HG03108 (cell line): ENCODE measurements around the gene SUSD6.
"Not testable (repeated sequence)": the region's sequence is repeated elsewhere in the genome, so short reads cannot be mapped to it uniquely, and the experiment has no call there.

Experiments used
- ATAC-seq: cut with Tn5 transposase; IDR thresholded peaks from one replicate; pipeline ENCODE4 v1.9.1; 2021; ENCODE audit warnings: moderate library complexity; ENCODE audit not compliant: unreplicated experiment

Gene SUSD6

DNA sequence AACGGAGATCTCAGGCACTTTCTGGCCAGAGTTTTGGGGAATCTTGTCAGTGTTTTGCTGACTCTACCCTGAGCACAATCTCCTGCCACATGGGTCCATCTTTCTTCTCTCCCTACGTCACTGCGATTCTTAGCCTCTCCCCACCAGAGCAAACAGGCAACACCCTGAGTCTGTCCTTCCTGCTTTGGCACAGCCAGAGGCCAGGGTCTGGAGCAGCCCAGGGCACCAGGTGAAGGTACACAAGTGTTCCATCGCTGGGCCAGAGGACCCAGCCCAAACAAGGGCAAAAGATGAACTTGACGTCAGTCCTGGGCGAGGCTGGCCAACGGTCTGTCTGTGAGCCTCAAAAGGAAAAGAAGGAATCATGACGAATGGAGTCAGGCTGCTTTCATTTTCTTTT, 24.0 kb upstream of the SUSD6 start:
- ATAC-seq: no peak

DNA sequence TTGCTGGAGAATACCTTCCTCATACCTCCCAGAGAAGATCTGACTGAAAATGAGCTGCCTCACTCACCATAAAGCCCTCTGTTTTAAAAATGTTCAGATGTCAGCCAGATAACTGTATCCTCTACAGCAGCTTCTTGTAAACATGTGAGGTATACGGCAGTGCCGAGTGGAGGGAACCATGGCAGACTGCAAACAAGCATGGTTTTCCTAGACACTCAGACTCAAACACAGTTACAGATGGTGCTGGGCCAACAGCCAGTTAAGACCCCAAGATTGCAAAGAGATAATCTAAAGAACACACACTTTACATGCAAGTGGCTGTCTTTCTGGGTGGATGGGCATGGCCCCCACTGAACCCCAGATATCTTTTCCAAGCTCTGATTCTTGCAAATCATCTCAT, 20.1 kb upstream of the SUSD6 start:
- ATAC-seq: no peak

DNA sequence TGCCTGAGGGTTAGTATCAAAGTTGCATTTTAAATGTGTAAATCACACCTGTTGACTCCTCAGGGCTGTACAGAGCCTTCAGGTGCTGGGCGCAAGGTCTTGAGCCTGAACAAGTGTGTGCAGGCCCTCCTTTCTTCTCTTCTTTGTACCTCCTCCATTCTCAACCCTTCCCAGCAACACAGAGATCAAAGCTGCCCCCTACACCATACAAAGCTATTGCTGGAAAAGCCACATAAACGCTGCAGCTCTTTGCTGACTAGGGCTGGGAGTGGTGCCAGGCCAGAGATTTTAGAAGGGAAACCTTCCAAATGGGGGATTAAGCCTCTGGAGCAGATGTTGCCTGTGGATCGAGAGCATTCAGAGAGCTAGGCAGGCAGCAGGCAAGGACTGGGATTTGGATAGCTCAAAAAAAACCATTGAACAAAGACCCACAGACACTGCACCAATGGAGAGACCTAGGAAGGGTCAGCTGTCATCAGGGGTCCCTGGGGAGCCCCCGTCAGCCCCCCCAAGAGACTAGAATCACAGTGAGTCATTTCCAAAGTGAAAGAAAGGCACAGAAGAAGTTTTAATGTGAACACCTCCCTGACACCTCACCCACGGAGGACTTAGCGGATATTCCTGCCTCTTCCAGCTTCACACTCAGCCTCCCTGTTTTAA, 18.2 kb upstream of the SUSD6 start:
- no peak for ATAC-seq

DNA sequence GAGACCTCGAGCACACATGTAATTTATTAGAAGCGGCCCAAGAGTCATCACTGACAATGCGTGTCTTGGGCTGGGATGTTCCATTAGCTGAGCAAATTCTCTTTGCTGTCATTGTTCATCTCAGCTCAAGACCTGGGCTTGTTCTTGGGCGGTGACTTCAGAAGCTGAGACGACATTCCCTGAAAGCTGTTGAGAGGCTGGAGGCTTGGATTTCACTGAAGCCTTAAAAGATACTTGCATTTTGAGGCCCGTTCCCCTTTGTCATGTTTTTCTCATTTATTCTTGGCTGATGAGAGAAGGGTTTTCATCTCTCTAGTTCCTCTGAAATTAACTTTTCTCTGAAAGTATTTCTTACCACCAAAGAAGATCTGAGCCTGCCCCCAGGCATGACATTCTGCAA, 16.6 kb upstream of the SUSD6 start:
- ATAC-seq: no peak

DNA sequence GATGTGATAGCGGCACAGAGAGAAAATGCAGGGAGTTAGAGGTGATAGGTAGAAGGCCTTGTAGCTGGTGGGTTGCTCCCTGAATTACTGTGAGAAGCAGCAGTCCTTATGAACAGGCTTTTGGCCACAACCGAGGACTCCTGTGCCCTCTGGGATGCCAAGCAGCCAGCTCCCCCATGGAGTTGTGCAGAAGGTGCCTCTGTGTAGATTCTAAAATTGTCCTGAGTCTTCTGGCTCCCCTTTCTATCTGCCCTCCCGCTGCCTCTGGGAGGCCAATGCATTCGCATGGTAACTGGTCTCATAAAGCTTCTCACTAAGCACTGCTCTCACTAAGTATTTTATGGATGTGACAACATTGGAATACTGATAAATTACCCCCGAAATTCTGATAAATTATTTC, 16.1 kb upstream of the SUSD6 start:
- ATAC-seq: no peak

DNA sequence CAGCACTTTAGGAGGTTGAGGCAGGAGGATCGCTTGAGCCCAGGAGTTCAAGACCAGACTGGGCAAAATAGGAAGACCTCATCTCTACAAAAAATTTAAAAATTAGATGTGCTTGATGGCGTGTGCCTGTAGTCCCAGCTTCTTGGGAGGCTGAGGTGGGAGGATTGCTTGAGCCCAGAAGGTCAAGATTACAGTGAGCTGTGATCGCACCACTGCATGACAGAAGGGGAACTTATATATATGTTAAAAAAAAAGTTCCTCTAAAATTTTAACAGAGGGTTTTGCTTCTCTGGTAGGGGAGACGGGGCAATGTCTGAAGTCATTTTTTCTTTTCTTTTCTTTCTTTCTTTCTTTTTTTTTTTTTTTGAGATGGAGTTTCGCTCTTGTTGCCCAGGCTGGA, 12.0 kb upstream of the SUSD6 start:
- ATAC-seq: not testable (repeated sequence)

DNA sequence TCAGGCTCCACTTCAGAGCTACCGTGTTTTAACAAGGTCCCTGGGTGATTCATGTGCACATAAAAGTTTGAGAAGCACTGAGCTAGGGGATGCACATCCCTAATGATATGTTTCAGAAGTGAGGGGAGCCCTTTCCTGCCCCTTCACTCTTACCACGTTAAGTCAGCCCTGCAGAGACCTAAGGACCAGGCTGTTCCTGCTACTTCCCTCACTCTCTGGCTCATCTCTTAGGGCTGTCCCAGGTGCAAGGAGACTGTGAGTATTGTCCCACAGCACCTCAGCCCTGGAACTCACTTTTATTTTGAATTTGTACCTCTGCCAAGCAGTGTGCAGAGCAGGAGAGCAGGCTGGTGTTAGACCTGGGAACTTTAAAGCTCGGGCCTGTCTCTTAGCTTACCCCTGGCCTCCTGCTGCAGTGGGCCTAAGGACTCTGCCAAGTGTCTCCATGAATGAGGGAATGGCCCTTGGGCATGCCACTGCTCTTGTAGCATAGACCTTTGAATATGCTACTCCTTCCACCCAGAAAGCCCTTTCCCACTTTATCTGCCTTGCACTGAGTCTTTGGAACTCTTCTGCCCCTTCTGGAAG, 11.0 kb upstream of the SUSD6 start:
- ATAC-seq: no peak

DNA sequence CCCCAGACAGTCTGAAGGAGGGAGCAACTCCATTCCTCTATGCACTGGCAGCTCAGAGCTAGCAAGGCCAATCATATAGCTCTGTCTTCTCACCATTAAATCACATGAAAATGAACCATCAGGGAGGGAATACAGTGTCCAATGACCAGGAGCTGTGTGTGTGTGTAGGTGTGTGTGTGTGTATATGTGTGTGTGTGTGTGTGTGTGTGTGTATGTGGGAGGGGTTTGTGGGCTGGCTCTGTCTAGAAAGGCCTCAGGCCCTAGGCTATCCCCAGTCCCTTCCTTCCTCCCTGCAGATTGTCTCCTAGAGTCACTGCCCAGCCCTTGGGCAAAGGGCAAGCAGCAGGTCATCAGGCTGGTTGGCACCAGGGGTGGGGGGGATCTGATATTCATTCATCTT, 5.7 kb upstream of the SUSD6 start:
- no peak for ATAC-seq

DNA sequence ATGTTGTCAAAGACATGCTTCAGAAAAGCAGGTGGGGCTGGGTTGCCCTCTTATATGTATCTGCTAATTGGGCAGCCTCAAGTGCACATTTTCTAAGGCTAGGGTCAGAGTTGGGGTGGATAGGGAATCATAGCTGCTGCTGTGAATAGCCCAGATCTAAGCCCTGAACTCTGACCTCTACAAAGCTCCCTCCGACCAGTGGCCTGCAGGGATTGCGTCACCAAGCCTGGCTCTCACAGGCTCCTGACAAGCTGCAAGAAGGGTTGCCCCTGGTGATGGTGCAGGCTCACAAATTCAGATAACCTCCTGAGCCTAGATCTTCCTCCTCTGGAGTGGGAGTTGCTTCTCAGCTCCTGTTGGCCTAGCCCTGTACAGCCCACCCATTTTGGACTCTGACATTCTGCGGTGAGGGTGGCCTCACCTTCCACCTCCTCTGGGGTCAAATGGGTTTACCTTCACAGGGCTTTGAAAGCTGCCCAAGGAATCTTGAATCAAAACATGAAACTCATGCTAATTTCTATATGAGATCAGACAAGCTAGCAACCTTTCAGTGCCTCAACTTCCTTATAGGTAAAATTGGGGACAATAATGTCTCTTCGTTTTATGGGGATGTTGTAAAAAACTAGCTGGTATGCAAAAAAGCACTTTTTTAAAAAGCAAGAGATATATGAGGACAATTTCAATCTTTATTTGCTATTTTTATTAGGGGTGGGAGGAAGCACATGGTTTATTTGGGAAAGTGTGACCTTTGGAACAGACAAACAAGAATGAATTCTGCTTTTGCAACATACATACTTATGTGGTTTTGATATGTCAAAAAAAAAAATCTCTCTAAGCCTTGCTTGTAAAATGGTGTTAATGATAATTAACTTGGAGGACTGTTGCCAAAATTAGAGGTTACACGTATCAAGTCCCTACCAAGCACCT, 4.9 kb upstream of the SUSD6 start:
- no peak for ATAC-seq

DNA sequence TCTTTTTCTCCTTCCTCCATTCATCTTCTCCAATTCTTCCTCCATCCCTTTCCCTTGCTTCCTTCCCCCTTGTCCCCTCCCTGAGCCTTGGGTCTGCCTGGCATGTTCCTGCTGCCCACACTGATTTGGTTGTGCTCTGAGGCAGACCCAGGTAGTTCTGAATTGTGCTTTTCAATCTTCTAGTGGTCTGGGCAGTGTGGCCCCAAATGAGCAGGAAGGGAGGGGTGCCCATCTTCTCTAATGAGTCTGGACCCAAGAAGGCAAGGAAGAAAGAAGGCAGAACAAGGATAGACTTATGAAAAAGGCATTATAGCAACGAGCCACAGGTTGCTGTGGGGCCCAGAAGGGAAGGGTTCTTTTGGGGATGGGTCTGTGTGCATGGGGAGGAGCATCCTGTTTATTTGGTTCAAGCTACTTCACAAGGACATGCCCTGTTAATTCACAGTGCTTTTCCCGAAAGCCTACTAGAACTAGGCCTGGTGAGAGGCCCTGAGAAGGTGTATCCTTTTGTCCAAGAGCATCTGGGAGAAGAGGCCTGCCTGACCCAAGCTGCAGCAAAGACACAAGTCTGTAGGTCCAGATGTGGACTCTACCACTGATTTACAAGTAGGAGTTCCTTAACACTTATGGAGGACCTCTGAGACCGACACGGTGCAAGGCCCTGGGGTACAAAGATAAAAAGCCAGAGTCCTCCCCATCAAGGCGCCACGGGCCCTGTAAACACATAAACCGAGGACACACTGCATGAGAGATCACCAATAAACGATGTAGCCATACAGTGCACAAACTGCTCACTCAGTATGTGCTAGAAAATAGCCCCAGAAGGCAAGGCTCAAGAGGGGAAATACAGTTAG, 1.1 kb upstream of the SUSD6 start:
- ATAC-seq: no peak

DNA sequence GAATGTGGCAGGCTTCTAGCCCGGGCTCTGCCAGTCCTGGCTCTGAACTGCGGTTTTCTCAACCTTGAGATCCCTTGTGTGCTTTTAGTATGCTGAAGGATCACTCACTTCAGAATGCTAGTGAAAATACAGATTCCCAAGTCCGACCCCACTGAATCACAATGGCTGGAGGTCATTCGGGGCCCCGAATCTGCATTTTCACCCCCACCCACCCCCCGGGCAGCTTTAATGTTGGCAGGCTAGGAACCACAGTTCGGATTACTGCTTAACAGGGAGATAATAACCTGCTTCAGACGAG, 573 bp upstream of the SUSD6 start:
- ATAC-seq: no peak

DNA sequence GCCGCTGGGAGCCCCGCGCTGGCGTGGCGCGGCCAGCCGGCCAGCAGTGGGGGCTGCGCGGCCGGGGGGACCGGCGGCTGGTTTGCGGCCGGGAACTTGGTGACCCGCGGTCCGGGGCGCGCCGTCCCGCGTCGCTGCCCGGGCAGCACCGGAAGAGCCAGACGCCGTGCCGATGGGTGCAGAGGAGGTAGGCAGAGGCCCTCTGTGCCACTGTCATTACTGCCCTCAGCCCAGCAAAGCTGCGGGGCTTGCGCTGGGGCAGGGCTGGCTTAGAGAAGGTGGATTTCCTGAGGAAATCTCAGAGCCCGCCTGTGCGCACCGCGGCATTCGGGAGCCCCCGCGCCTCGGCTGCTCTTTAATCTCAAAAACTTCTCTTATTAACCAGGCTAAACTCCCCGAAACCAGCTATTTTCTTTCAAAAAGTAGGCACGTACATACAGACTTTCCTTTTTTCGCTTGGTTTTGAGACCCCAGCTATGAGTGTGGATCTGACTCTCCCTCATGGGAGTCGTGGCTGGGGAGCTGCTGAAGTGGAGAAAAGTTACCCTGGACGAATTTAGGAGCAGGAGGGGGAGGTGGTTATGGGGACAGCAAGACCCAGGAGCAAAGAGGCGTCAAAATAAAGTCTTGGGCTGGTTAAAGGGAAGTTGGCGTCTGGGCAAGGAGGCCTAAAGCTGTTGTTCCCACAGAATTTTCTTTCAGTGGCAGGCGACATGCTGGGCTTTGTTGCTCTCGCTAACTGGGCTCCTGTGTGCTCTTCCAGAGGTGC, 802 bp downstream of the SUSD6 start:
- peak; percentile 6 for ATAC-seq

DNA sequence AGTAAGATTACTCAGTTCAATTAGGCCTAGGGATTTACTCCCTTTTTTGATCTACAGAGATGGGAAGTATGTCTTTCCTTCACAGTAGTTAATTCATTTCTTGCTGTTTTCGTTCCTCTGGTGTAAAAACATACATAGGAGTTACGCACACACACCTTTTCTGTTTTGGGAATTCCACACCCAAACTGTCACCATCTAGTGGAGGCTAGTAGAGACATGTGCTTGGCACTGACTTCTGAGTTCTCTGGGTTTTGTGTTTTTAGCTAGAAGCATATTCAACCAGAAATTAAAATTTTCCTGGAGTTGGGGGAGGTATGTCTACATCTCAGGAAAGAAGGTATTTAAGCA, 1.4 kb downstream of the SUSD6 start:
- ATAC-seq: no peak

DNA sequence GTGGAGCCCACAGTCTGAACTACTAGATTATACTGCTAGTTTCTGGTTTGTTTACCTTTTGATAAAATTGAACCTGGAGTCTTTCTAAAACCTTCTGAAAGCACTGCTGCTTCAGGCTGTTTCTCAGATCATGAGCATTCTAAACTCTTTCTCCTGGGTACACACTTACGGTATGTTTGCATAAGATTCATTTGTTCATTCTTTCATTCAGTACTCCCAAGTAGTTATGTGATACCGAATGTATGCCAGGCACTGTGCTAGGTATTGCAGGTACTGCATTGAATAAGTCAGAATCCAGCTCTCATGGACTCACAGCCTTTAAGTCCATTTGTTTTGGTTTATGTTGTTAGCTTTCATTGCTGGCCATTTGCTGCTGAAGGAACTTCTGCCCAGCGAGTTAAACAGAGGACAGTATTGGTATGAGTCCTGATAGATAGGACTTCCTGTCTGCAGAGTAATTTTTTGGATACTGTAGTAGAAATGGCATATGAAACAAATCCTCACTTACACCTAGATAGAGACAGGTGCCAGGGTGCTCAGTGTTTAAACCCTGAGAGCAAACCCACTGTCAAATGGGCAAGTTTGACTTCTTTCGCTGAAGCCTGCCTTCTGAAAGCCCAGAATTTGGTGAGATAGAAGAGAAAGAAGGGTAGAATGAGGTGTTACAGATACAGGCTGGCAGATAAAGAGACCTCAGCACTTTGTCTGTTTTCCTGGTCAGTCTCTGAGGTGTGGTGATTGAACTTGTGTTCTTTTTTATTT, 2.1 kb downstream of the SUSD6 start:
- ATAC-seq: no peak

DNA sequence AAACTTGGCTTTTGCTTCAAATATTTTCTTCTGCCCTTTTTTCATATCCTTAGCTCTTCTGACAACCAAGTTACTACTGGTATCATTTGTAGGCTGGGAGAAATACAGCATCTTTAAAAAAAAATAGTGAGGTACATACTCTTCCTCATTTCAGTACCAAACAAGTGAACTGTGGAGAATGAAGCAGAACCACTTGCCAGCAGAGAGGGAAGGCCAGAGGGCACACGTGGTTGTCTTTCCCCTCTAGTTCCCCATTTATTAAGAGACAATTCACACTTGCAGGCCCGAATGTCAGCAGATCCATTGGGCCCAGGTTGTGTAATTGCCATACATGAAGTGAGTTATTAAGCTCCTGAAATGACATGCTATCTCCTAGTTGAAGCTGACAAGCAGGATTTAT, 3.2 kb downstream of the SUSD6 start:
- no peak for ATAC-seq

DNA sequence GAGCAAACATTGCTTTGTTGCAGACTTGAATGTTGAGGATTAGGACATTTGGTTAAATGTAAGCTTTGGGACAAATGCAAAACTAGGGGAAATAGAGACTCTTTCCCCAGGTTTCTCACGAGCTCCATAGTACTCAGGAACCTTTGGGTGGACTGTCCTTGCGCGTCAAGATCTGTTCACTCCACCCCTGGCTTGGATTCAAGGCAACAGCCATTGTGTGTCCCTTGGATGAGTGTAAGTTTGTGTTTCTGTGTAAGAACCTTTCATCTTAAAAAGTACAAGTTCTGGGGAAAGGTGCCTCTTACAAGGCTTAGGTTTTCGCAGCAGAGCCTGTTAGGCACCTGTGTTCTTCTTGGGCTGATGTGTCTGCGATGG, 3.7 kb downstream of the SUSD6 start:
- peak; percentile 0 for ATAC-seq

DNA sequence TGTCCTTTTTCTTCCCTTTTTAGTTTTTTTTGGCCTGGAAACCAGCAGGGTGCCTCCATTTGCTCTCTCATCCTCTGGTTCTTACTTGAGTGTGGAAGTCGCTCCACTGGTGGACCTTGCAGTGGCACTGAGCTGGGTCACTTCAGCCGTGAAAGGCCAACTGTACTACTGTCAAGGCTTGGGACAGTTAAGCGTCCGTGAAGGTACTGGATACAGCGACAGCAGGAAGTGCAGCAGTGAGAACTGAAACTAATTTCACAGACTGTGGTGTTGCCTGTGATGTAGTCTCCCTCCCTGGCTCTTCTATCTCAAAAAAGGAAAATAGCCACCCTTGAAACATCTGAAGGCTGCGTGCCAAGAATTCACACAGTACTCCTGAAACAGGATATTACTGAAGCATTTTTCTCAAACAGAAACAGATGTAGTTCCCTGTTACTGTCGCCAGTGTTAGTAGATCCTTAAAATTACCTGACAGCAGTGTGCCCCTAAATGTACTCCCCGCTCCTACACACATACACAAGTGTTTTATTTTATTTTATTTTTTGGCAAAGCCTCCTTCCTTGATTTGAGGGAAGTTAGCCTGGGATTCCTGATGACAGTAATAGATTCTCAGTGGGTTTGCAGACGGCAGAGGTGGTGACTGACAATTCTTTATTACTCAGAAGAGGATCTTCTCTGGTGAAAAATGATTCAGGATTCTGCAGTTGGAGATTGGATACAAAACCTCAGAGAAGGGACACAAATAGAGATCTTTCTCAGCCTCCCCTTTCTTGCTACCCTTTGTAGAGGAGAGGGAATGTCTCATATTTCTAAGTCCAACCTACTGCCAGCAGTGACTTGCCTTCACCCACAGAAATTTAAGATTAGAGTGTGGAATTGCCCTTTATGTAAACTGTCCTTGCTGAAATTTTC, 4.4 kb downstream of the SUSD6 start:
- peak; percentile 46 for ATAC-seq

DNA sequence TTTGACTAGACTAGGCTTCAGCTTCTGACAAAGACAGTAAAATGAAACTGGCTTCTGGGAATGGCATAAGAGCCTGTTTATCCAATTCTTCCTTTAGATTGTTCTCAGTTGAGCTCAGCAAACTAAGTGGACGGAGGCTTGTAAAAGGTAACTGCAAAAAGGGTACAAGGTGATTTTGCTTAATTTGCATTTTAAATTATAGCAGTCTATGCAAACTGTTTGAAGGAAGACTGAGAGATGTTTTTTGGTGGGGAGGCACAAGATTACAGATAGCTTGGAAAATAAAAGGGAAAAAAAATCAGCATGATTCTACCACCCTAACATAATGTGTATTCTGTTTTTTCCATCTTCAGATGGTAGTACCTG, 5.0 kb downstream of the SUSD6 start:
- no peak for ATAC-seq

DNA sequence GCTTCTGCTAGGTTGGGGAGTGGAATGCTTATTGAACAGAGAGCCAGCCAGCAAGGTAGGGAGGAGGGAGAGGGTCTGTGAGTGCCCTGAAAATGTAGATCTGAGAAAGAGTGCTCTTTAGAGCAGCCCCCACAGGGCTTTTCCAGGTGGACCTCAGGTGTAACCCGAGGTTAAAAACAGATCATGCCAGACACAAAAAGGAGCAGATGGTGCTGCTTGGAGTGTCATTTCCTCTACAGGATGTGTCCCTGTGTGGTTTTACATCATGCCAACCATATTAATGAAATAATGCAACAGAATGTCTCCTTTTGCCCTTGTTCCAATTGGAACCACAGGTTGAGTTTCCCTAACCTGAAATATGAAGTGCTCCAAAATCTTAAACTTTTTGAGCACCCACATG, 6.4 kb downstream of the SUSD6 start:
- ATAC-seq: no peak
